Activated CD8-positive, alpha-beta T cell treated with anti-CD3 and anti-CD28 coated beads for 36 hours (primary cell): ENCODE results near the gene FAP. TPM values are rescaled to one million over a fixed set of nuclear protein-coding genes. Genes with fewer than 3 reads are reported as not detected.

ENCODE experiments used
- ATAC-seq: fragments of 200-7000 bp; cut with Tn5 transposase; one replicate; pipeline ENCODE4 v1.10.0; 2021; ENCODE audit warnings: mild to moderate bottlenecking, moderate library complexity
- CTCF ChIA-PET: fragments of 350-600 bp; sonication (Branson Sonifier 250); formaldehyde crosslinking; loops from one replicate; lab custom pipeline; 2021; ENCODE audit warnings: antibody characterized with exemption; lab: Charles Lee
- POLR2A ChIA-PET: fragments of 350-600 bp; sonication (Branson Sonifier 250); formaldehyde crosslinking; loops from one replicate; lab custom pipeline; 2021; ENCODE audit warnings: antibody characterized with exemption; lab: Charles Lee
- DNase-seq: peaks from one replicate; pipeline ENCODE4 v3.0.0-alpha.2; 2020
- H3K27ac Mint-ChIP-seq: one replicate; pipeline ENCODE4 v1.8.0; 2021; ENCODE audit warnings: mild to moderate bottlenecking, mixed read lengths
- H3K27me3 Mint-ChIP-seq: one replicate; pipeline ENCODE4 v1.8.0; 2021; ENCODE audit warnings: mixed read lengths
- H3K36me3 Mint-ChIP-seq: one replicate; pipeline ENCODE4 v1.8.0; 2021; ENCODE audit warnings: low read depth, mixed read lengths
- H3K4me1 Mint-ChIP-seq: one replicate; pipeline ENCODE4 v1.8.0; 2021; ENCODE audit warnings: low read depth, mixed read lengths
- H3K4me3 Mint-ChIP-seq: one replicate; pipeline ENCODE4 v1.8.0; 2021; ENCODE audit warnings: mild to moderate bottlenecking, moderate library complexity, mixed read lengths
- H3K9me3 Mint-ChIP-seq: one replicate; pipeline ENCODE4 v1.8.0; 2021; ENCODE audit warnings: mixed read lengths
- intact Hi-C: fragments of 100-400 bp; cut with micrococcal nuclease; formaldehyde crosslinking; loops from one replicate; pipeline ENCODE4 v1.10.0; 2022
- total RNA-seq, 2 experiments: library from RNA; stranded (reverse); gene quantifications; one replicate each; pipeline ENCODE4 v1.2.3, GENCODE V29; 2021
- TF ChIP-seq, protein P1 (sequence below): fragments of 200-600 bp; IDR thresholded peaks from one replicate; pipeline ENCODE4 v1.8.0; 2022; ENCODE audit warnings: antibody characterized with exemption, mild to moderate bottlenecking

The FAP gene
- total RNA-seq, 2 experiments from 2014 or later, result not detected

DNA sequence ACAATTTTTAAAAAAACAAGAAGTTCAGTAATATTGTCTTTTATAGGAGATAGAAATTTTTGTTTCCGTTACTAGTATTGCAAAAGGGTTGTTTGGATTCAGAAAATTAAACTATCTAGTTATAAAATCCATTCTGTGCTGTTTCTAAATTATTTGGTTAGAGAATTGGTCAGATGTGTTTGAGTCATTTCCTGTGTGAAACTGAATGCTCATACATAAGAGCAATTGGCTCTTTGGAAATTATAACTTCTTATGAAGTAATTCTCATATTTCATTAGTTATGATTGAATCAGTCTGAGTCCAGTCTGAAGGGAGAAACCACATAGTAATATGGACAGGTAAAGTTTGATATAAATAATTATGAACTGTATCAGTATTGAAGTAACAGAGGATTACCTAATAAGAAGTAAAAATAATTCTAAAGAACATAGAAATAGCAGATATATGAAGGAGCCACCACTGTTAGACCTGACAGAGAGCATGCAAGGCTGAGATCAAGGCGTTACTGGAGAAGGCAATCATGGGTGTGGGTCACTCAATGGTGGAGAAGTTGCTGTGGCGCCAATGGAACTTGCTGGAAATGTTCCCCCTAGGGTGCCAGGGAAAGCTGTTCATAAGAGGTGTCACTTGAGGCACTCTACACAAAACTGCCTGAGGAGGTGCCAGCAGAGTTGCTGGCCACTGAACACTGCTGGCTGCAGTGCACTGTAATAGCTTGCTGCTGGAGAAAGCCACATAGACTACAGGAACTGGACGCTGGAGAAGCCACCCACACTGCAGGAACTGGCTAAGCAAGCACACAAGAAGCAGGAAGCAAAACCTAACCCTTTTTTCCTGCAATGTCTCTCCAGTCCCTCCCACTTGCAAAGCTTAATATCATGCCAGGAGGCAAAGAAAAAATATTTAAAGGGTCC, 18.0 kb upstream of the FAP start:
- POLR2A ChIA-PET, result interaction anchor here (0.6 kb wide), 1 partner anchor 900 kb away, joined by 3 read pairs; no protein-coding TSS in a partner anchor
- DNase-seq (peak; percentile 2), ATAC-seq (peak; percentile 71)
- H3K4me3 Mint-ChIP-seq, result no peak overlapping the region
- H3K4me1 Mint-ChIP-seq, result peaks cover 15% of the 10 kb centered on the region
- H3K36me3 Mint-ChIP-seq, result peaks cover 6% of the 10 kb centered on the region
- TF ChIP-seq, protein P1, sequence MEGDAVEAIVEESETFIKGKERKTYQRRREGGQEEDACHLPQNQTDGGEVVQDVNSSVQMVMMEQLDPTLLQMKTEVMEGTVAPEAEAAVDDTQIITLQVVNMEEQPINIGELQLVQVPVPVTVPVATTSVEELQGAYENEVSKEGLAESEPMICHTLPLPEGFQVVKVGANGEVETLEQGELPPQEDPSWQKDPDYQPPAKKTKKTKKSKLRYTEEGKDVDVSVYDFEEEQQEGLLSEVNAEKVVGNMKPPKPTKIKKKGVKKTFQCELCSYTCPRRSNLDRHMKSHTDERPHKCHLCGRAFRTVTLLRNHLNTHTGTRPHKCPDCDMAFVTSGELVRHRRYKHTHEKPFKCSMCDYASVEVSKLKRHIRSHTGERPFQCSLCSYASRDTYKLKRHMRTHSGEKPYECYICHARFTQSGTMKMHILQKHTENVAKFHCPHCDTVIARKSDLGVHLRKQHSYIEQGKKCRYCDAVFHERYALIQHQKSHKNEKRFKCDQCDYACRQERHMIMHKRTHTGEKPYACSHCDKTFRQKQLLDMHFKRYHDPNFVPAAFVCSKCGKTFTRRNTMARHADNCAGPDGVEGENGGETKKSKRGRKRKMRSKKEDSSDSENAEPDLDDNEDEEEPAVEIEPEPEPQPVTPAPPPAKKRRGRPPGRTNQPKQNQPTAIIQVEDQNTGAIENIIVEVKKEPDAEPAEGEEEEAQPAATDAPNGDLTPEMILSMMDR, result no peak
- peaks cover 6% of the 10 kb centered on the region for H3K27me3 Mint-ChIP-seq
- peak overlapping the region; percentile 25 for H3K27ac Mint-ChIP-seq
- H3K9me3 Mint-ChIP-seq, result no peaks in the 10 kb centered on the region
- intact Hi-C loops, result no loop called here
- CTCF ChIA-PET, result interaction anchor here (1.5 to 1.6 kb wide), 2 partner anchors 37 to 40 kb away, joined by 3 to 5 read pairs; no protein-coding TSS in a partner anchor

DNA sequence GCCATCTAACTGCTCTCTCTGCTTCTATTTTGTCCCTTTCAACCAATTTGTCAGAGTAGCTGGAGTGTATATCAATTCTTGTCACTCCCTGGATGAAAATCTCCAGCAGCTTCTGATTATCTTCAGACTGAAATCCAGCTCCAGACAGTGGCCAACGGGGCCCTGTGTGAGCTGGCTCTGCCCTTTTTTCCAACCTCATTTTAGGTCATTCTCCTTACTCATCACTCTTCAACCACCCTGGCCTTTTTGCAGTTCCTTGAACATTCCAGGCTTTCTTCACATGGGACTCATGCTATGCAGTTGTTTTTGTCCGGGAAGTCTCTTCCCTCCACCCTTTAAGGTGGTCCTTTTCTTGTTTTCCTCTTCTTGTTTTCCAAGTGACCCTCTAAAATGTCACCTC, 15.4 kb upstream of the FAP start:
- Mint-ChIP-seq H3K9me3 (no peaks in the 10 kb centered on the region), H3K4me1 (peaks cover 15% of the 10 kb centered on the region), H3K4me3 (no peak overlapping the region), H3K36me3 (no peaks in the 10 kb centered on the region), H3K27ac (no peak overlapping the region), H3K27me3 (peaks cover 6% of the 10 kb centered on the region)
- intact Hi-C loops, result no loop called here
- ATAC-seq, result no peak
- no peak for DNase-seq
- POLR2A ChIA-PET, result no interaction called here
- CTCF ChIA-PET, result interaction anchor here (1.7 kb wide), 1 partner anchor 39 kb away, joined by 5 read pairs; no protein-coding TSS in a partner anchor
- TF ChIP-seq, protein P1, result no peak

DNA sequence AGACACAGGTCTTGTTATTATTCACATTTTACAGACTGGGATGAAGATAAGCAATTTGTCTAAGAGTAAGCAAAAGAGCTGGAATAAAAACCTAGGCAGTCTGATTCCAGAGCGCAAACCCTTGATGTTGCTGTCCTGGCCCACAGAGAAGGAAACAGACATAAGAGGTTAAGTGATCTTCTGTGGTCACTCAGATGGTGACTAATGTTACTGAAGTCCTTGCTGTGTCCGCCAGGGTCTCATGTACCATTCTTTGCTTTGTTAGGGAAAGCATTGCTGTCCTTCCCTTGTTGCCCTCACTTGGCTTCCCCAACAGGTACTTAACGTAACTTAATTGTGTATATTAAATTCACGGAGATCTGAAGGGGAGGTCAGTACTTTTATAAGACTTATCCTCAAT, 14.9 kb upstream of the FAP start:
- Mint-ChIP-seq H3K9me3 (no peaks in the 10 kb centered on the region), H3K4me1 (peaks cover 15% of the 10 kb centered on the region)
- POLR2A ChIA-PET, result no interaction called here

DNA sequence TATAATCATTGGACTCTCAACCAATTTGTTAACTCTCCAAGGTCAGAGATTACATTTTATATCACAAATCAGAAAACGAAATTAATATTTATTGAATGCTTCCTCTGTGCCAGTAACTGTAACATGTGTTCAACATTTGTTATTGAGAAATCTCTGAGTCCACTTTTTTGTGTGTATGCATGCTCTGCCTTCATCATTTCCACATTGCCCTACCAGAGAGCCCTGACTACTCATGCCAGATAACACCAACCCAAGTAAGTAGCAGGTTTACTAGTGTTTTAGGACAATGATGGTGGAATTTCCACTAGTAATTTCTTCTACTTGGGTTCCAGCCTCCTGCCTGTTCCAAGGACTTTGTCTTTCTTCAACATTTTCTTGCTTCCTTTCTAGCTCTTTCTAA, 14.2 kb upstream of the FAP start:
- intact Hi-C loops, result no loop called here

More for the DNA sequence above, 14.9 kb upstream of the FAP start:
- no peaks in the 10 kb centered on the region for H3K36me3 Mint-ChIP-seq
- no peak for DNase-seq
- peaks cover 6% of the 10 kb centered on the region for H3K27me3 Mint-ChIP-seq
- intact Hi-C loops, result no loop called here
- ATAC-seq, result no peak
- H3K27ac Mint-ChIP-seq, result no peak overlapping the region
- TF ChIP-seq, protein P1, result no peak
- CTCF ChIA-PET, result interaction anchor here (1.7 kb wide), 1 partner anchor 39 kb away, joined by 5 read pairs; no protein-coding TSS in a partner anchor
- H3K4me3 Mint-ChIP-seq, result no peak overlapping the region

More for the DNA sequence above, 14.2 kb upstream of the FAP start:
- Mint-ChIP-seq H3K36me3 (no peaks in the 10 kb centered on the region), H3K4me1 (peaks cover 15% of the 10 kb centered on the region), H3K27ac (no peak overlapping the region), H3K9me3 (no peaks in the 10 kb centered on the region), H3K4me3 (no peak overlapping the region), H3K27me3 (peaks cover 6% of the 10 kb centered on the region)
- ChIA-PET POLR2A (no interaction called here), CTCF (interaction anchor here (1.7 kb wide), 1 partner anchor 38 kb away, joined by 5 read pairs; no protein-coding TSS in a partner anchor)
- DNase-seq (no peak), ATAC-seq (no peak)
- TF ChIP-seq, protein P1, result no peak
